SK-MEL-5 (cell line): ENCODE measurements around the gene CRY1. TPM values are rescaled to one million over a fixed set of nuclear protein-coding genes. Genes with fewer than 3 reads are reported as not detected.
A peak's percentile ranks its signal among the peaks of the same experiment; 100 is the strongest.

Experiments
- DNase-seq: peaks from one replicate; pipeline ENCODE4 v3.0.0-alpha.2; 2016; ENCODE audit warnings: low read depth, low spot score
- in situ Hi-C: cut with HindIII; loops from 2 replicates; pipeline ENCODE4 v1.10.0; 2016; ENCODE audit warnings: low sequenced_read_pairs, high pct_unique_total_duplicates, low pct_unique_long_range_greater_than_20kb
- total RNA-seq: library from RNA; depleted of rRNA; stranded (reverse); fragments of >200 nt; shearing (Covaris generic); gene quantifications from 2 replicates; pipeline ENCODE4 v1.2.3, GENCODE V29; 2014

Gene CRY1
- total RNA-seq, 1 experiment from 2014 or later, result 13.4 TPM

DNA sequence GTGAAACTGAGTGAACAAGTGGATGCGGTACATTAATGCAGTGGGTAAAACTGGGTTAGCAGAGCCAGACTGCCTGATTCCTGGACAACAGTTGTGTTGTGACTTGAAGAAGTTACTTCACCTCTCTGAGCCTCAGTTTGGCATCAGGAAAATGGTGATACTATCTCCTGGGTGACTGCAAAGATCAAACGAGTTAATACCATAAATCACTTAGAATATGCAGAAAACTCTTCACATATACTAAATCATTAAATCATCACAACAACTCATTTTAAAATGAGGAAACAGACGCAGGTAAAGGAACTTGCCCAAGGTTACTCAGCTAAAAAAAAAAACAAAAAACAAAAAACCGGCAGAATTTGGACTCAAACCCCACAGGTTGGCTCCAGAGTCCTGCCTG, 107.2 kb downstream of the CRY1 start:
- no peak for DNase-seq
- in situ Hi-C loops, result no loop called here

DNA sequence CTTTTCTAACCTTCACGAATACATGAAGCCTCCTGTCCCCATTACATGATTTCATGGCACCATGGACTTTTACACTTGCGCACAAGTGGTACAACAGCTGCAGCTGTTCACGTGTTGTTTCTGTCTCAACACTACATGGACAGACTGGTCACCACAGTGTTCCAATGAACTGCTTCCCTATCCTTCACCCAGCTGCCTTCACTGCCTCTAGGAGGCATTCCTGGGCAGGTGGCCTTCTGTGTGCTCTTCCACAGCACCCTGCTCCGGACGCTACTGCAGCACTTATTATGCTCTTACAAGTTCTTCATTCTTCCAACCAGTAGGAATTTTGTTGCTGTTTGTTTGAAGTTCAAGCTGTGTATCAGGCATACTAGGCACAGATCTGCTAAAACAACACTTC, 107.9 kb downstream of the CRY1 start:
- in situ Hi-C loops, result no loop called here
- DNase-seq, result no peak

DNA sequence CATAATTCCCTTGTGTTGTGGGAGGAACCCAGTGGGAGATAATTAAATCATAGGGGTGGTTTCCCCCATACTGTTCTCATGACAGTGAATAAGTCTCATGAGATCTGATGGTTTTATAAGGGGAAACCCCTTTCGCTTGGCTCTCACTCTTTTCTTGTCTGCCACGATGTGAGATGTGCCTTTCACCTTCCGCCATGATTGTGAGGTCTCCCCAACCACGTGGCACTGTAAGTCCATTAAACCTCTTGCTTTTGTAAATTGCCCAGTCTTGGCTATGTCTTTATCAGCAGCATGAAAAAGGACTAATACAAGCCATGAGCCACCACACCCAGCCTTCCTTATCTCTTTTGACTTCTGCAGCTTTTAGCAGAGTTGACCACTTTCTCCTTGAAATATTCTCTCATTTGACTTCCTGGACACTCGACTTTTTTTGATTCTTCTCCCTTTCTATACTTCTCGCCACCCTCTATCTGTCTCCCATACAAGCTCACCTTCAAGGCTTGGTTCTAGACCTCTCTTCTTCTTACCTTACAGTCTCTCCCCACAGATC, 108.7 kb downstream of the CRY1 start:
- in situ Hi-C loops, result no loop called here
- no peak for DNase-seq

DNA sequence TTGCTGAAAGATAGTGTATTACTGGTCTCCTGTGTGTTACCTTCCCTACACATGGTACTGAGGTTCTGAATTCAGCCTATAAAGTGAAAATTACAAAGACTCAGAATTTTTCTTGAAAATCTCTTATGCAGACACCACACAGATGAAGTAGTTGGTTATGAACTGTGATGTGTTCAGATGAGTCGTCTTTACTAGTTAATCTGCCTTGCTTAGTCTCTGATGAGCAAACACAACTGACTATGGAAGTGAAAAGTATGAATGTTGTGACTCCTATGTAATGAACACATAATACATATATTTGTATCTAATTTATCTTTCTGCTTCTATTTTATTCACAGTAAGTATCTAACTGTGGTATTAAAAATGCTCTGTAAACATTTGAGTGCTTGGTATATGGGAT, 111.1 kb downstream of the CRY1 start:
- in situ Hi-C loops, result no loop called here
- DNase-seq, result no peak

DNA sequence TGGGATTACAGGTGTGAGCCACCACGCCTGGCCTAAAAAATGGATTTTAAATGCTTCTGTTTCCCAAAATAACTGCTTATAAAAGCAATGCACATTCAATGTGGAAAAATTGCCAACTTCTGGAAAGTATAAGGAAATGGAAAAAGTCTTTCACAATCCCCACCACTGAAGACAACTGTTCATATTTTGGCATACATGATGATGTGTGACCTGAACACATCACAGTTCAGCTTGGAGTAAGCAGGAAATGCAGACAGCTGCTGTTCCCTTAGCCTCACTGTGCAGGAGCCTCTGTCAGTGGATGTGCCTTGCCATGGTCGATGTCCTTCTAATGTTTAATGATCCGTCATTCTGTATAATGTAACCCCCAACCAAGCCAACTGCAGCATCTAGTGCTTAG, 111.6 kb downstream of the CRY1 start:
- in situ Hi-C loops, result no loop called here

DNA sequence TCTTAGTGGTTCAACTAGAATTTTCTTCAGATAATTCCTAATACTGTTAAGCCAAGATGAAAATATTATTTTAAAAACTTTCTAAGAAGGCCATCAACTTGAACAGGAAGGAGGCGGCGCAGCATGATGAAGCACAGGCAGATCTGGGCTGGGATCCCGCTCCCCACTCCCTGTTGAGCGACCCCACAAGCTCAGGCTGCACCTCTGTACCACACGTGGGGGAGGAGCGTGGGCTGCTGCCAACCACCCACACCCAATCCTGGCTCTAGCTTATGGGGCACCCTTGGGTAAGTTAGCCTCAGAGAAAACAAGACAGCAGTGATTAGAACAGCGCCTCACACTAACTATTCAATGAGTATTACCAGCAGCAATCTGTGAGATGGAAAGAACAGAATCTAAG, 112.4 kb downstream of the CRY1 start:
- in situ Hi-C loops, result no loop called here
- no peak for DNase-seq

More for the DNA sequence above, 111.6 kb downstream of the CRY1 start:
- DNase-seq, result no peak

DNA sequence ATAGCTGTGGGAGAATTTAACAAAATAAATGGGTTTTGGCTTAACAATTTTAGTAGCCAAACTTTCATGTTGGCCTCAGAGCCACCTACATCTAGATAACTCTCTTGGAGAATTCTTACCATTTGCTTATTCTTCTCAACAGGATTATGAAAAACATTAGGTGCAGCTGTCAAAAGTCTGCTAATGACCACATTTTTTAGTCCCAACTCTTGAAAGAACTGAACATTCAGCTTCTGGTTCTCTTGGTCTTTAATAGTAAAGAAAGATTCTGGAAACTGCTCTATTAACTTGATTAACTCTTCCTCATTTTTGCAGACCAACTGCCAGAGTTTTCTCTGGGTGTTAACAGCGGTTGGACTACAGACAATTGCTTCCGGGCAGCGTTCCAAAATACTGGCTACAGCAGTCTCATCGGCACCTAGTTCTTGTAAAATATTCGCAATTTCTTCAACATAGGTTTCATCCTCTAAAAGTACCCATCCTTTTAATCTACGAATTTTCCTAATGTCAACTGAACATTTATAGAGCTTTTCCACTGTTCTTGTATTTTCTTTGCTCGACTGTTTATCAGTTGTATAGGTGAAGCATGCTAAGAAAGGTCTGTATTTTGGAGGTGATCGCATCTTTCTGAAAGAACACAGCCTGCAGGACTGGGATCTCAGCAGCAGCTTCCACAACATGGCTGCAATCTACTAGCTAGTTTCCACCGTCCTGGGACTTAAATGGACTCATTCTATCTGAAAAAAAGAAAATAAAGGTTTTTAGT, 115.1 kb downstream of the CRY1 start:
- no peak for DNase-seq
- in situ Hi-C loops, result no loop called here

DNA sequence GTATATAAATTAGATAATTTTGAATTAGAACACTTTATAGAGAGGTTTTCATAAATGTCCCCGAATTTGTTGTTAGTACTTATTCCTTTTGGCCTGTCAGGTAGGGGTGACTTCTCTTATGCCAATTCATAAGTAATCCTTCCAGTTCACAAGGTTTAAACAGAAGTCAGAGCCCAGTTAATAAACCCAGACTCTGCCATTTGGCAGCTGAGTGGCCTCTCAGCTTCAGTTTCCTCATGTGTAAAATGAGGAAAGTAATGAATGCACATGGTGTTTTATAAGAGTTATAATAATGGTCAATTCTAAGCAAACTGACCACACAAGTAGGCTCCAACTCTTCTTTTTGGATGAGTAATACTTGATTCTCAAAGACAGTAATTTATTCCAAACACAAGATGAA, 116.7 kb downstream of the CRY1 start:
- in situ Hi-C loops, result no loop called here
- DNase-seq, result no peak

DNA sequence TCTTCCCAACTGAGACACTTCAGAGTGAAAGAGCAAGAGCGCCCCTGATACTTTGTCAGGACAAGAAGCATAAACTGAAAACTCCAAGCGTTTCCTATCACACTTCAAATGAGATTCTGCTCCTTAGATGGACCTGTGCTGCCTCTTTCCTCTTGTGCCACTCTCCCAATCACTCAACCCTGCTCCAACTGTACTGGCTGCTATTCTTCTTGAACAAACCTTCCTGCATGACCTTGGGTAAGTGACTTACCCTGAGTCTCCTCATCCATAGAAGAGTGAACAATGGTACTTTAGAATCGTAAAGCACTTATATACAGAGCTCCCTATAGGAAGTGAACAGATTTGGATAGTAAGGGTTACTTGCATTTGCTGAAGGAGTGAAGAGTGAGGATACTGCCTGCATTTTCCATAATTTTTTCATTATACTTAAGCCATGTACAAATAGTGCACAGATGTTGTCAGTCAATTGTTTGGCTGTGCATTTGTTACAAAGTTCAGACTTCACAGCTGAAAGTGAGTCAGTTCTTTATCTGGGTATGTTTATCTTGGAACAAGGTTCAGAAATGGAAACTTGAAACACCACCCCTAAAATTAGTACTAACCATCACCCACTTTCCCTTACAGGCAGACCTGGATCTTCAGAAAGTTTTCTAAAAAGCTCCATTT, 117.2 kb downstream of the CRY1 start:
- in situ Hi-C loops, result no loop called here
- DNase-seq, result no peak

DNA sequence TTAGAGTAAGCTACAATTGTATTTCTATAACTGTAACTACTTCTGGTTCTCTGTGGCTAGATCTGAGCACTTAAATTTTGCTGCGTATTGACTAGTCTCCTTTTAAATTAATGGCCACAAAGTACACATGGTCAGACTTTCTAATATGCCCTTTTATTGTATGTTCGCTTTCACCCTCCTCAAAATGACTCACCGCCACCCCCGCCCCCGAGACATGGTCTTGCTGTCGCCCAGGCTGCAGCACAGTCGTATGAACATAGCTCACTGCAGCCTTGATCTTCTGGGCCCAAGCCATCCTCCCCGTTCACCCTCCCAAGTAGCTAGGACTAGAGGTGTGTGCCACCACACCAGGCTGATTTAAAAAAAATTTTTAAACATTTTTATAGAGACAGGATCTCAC, 118.3 kb downstream of the CRY1 start:
- DNase-seq, result no peak
- in situ Hi-C loops, result no loop called here

DNA sequence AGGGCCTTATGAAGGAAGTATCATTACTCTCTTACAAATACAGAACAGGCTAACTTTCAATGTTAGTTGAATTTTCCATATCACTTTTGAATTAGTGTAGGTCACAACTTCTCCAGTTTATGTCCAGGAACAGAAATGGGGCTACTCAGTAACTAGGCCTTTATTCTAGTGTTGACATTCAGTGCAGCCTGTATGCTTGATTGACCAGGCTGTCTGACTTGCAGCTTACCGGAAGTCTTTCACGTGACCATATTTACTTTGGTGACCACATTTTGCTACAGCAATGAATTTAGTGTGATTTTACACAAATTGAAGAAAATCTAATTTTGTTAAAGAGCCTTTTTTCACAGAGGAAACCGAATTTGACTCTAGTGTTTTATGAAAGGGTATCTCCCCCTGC, 118.8 kb downstream of the CRY1 start:
- in situ Hi-C loops, result no loop called here
- DNase-seq, result no peak

DNA sequence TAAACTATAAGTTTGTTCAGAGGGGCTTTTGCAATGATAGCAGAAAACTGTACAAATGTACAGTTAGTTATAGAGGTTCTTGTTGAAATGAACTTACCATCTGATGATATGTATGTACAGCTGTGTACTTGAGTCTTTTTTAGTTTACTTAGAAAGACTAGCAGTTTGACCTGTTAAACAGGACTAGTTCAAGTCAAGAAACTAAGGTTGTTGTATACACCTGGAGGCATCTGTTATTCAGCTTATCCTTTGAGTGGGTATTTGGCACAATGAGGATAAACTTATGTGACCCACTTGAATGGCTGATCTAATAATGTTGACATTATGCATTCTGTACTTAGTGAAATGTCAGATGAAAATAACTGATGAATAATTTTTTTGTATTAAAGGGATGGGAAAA, 119.8 kb downstream of the CRY1 start:
- in situ Hi-C loops, result no loop called here
- DNase-seq, result no peak

DNA sequence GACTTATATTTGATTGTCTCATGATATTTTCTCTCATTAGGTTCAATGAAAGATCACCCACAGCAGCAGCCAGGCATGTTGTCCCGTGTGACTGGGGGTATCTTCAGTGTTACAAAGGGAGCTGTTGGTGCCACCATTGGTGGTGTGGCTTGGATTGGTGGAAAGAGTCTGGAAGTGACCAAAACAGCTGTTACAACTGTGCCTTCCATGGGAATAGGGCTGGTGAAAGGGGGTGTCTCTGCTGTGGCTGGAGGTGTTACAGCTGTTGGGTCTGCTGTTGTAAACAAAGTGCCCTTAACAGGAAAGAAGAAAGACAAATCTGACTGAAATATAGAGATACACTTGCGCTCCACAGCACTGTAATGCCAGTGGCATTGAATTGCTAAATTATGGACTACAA, 122.3 kb downstream of the CRY1 start:
- DNase-seq, result peak; percentile 44
- in situ Hi-C loops, result no loop called here

DNA sequence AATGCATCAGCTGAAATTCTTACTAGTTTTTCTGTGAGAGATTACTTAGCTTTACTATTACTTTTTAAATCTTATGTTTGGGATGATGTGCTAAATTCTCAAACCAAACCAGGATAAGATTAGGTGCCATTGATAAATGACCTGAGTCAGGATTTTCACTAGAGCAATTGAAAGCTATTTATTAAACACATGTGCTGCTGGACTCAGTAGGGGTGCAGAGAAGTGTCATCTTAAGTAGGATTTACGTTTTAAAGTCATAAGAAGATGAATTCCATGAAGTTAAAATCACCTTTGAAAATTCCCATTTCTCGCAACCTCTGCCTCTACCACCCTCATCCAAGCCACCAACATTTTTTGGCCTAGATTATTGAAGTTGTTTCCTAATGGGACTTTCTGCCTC, 128.8 kb downstream of the CRY1 start:
- in situ Hi-C loops, result no loop called here
- no peak for DNase-seq

DNA sequence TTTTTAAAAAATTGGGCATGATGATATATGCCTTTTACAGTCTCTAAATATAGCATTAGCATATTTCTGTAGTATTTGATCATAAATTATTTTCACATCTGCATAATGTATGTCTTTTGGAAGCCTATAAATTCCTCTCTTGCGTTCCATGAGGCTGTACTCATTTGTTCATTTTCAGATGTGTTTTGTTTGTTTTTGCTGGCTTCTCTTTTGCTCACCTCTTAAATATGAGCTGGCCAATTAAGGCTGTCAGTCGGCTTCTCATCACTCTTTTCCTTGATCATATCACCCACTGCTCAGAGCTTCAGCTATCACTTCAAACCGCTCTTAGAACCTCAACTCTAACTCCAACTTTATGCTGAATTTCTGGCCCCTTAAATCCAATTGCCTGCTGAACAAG, 131.1 kb downstream of the CRY1 start:
- DNase-seq, result no peak
- in situ Hi-C loops, result no loop called here

DNA sequence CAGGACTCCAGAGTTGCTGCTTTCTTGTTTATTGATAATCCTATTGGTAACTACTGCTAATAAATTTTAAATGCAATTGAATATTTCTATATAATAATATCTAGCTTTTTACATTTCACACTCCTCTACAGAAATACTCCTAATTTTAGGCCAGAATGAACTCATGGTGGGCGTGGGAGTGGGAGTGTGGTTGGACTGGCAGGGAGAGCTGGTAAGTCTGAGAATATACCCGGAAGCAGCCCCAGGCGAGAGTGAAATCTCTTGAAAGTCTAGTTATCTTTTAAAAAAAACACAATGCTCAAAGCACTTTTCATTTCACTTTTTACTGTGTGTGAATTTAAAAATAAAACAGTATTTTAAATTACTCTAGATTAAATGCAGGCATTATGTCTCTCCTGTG, 132.9 kb downstream of the CRY1 start:
- in situ Hi-C loops, result no loop called here
- DNase-seq, result no peak

DNA sequence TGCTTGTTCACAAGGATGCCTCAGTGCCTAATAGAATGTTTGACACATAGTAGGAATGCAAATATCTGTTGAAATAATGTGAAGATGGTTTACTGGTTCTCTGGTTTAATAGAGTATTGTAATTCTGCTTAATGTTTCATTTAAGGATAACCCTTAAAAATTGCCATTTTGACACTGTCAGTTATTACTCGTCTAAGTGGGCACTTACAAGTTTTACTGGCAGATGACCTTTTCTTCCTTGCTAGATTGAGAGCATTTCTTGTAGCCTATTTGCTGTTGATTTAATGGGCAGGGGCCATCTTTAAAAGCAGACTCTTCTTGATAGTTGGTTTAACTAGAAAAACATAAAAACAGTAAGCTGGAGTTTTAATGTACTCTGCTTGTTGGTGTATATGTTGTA, 135.8 kb downstream of the CRY1 start:
- peak; percentile 14 for DNase-seq
- in situ Hi-C loops, result no loop called here

DNA sequence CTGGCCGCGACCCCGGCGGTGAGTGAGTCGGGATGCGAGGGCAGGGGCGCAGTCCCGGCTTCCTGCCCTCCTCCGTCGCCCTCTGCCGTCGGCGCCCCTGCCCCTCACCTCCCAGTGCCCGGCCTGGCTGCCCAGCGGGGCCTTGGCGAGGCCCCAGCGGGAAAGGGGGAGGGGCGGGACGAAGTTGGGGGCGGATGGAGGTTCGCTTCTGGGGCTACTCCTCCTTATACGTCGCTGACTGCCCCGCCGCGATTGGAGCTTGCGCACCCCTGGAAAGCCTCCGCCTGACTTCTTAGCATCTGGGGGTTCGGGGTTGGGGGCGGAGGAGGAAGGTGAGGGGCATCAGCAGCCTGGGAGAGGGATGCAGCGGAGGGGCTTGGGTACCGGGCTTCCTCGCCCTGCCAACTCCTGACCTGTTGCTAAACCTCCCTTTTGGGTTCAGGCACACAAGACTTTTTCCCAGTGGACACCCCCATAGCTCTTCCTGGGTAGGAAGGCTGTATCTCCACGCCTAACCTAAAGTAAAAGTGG, 137.2 kb downstream of the CRY1 start:
- peak; percentile 60 for DNase-seq
- in situ Hi-C loops, result no loop called here
